Measurements from ENCODE around the gene CYBC1.

Gene CYBC1

GRCh38 chr17:82446649-82447048 is 3.9 kb downstream of the CYBC1 start:
- no peak for FAIRE-seq

GRCh38 chr17:82446124-82446523 is 4.4 kb downstream of the CYBC1 start:
- FAIRE-seq = no peak

- no peak for FAIRE-seq
Observed at GRCh38 chr17:82445542-82445941, 5.0 kb downstream of the CYBC1 start.

- FAIRE-seq = no peak
Observed at GRCh38 chr17:82444941-82445521, 5.5 kb downstream of the CYBC1 start.

- FAIRE-seq = no peak
Observed at GRCh38 chr17:82444284-82444893, 6.2 kb downstream of the CYBC1 start.

GRCh38 chr17:82443465-82444283 is 6.9 kb downstream of the CYBC1 start:
- no peak for FAIRE-seq

GRCh38 chr17:82442643-82443464 is 7.7 kb downstream of the CYBC1 start:
- FAIRE-seq = no peak

- FAIRE-seq = no peak
Observed at GRCh38 chr17:82441691-82442487, 8.7 kb downstream of the CYBC1 start.

GRCh38 chr17:82440991-82441627 is 9.4 kb downstream of the CYBC1 start:
- FAIRE-seq = no peak

- FAIRE-seq = no peak
Observed at GRCh38 chr17:82440469-82440981, 10.0 kb downstream of the CYBC1 start.

- FAIRE-seq = no peak
Observed at GRCh38 chr17:82439829-82440365, 10.7 kb downstream of the CYBC1 start.

- no peak for FAIRE-seq
Observed at GRCh38 chr17:82439194-82439828, 11.2 kb downstream of the CYBC1 start.

GRCh38 chr17:82438401-82439193 is 12.0 kb downstream of the CYBC1 start:
- no peak for FAIRE-seq

- FAIRE-seq = no peak
Observed at GRCh38 chr17:82437325-82437668, 13.3 kb downstream of the CYBC1 start.

- no peak for FAIRE-seq
Observed at GRCh38 chr17:82436601-82437324, 13.8 kb downstream of the CYBC1 start.

- FAIRE-seq = no peak
Observed at GRCh38 chr17:82435601-82436583, 14.7 kb downstream of the CYBC1 start.

GRCh38 chr17:82435103-82435502 is 15.4 kb downstream of the CYBC1 start:
- no peak for FAIRE-seq

GRCh38 chr17:82434216-82434565 is 16.4 kb downstream of the CYBC1 start:
- FAIRE-seq = no peak

All from colon (tissue), 2 donors.